Endothelial cell of umbilical vein (primary cell): ENCODE results near the gene ADAMTS12. TPM values are rescaled to one million over a fixed set of nuclear protein-coding genes. Genes with fewer than 3 reads are reported as not detected.

Source experiments
- BruUV-seq: library from RNA; stranded (reverse); fragments of 400-500 nt; replicated peaks from 2 replicates; lab custom pipeline; 2021; lab: Mats Ljungman, UMichigan
- CTCF ChIA-PET: fragments of 300-600, 350-600 bp; sonication (Branson Sonifier 250); formaldehyde crosslinking; loops from one replicate; lab custom pipeline; 2021; ENCODE audit warnings: antibody characterized with exemption, inconsistent platforms; lab: Charles Lee
- POLR2A ChIA-PET: fragments of 300-600, 350-600 bp; sonication (Branson Sonifier 250); formaldehyde crosslinking; loops from one replicate; lab custom pipeline; 2021; ENCODE audit warnings: antibody characterized with exemption, inconsistent platforms; lab: Charles Lee
- DNase-seq: peaks from one replicate; pipeline ENCODE4 v3.0.0-alpha.2; 2011; ENCODE audit warnings: low read depth, low spot score
- FAIRE-seq: peaks from 2 replicates; lab custom pipeline; 2011; peaks lifted over from hg19 to GRCh38; lab: Jason Lieb, UNC
- H2AFZ ChIP-seq: 2 replicates; pipeline ENCODE4 v1.6.0; 2012; ENCODE audit warnings: low read depth, low read length, control low read depth, inconsistent platforms
- H3K27ac ChIP-seq: 2 replicates; pipeline ENCODE4 v1.5.1; 2011; ENCODE audit warnings: low read depth, mild to moderate bottlenecking, control low read depth, low read length, moderate library complexity; ENCODE audit not compliant: insufficient read depth
- H3K27me3 ChIP-seq, 2 experiments: 2 replicates each; pipeline versions ENCODE4 v1.6.0 to v1.6.1; 2011; ENCODE audit warnings: low read length in 2 of 2, mixed read lengths in 1 of 2; ENCODE audit not compliant: control insufficient read depth in 2 of 2, insufficient read depth in 2 of 2
- H3K36me3 ChIP-seq, 2 experiments: 2 replicates in 1 of 2; 3 replicates in 1 of 2; pipeline ENCODE4 v1.5.1; 2011; ENCODE audit warnings: low read length in 2 of 2, mild to moderate bottlenecking in 1 of 2, moderate library complexity in 1 of 2; ENCODE audit not compliant: control insufficient read depth in 2 of 2, insufficient read depth in 2 of 2; ENCODE audit errors: extremely low read depth in 1 of 2
- H3K4me1 ChIP-seq: 3 replicates; pipeline ENCODE4 v1.5.1; 2011; ENCODE audit warnings: mild to moderate bottlenecking, low read length; ENCODE audit not compliant: control insufficient read depth, insufficient read depth; ENCODE audit errors: extremely low read depth
- H3K4me2 ChIP-seq: 2 replicates; pipeline ENCODE4 v1.6.1; 2011; ENCODE audit warnings: low read length, control low read depth, mixed read lengths; ENCODE audit not compliant: insufficient read depth
- H3K4me3 ChIP-seq, 3 experiments: fragments of 200-600 bp in 1 of 3; sonication (generic), shearing (Covaris generic) in 1 of 3; replicated peaks in 1 of 3; 2 replicates each; pipeline ENCODE4 v1.5.1; 2011 to 2016; ENCODE audit warnings: control low read depth in 3 of 3, low read length in 3 of 3, mild to moderate bottlenecking in 2 of 3, inconsistent platforms in 1 of 3, low read depth in 1 of 3, moderate library complexity in 1 of 3; ENCODE audit not compliant: insufficient read depth in 1 of 3
- H3K79me2 ChIP-seq: 2 replicates; pipeline ENCODE4 v1.6.0; 2012; ENCODE audit warnings: low read length, inconsistent platforms; ENCODE audit not compliant: control insufficient read depth, insufficient read depth
- H3K9ac ChIP-seq: replicated peaks from 2 replicates; pipeline ENCODE3; 2011; ENCODE audit warnings: low read length, control low read depth; ENCODE audit not compliant: insufficient read depth; ENCODE audit errors: extremely low read depth
- H3K9me1 ChIP-seq: replicated peaks from 3 replicates; pipeline ENCODE4 v1.6.0; 2011; ENCODE audit warnings: mild to moderate bottlenecking, low read length; ENCODE audit not compliant: control insufficient read depth, insufficient read depth; ENCODE audit errors: extremely low read depth
- H3K9me3 ChIP-seq: replicated peaks from 2 replicates; pipeline ENCODE4 v1.5.1; 2012; ENCODE audit warnings: low read length, inconsistent platforms; ENCODE audit not compliant: control insufficient read depth, insufficient read depth
- H4K20me1 ChIP-seq: replicated peaks from 2 replicates; pipeline ENCODE3; 2011; ENCODE audit warnings: mild to moderate bottlenecking, low read length; ENCODE audit not compliant: control insufficient read depth, insufficient read depth; ENCODE audit errors: extremely low read depth
- CTCF ChIP-seq, 2 donors: IDR thresholded peaks; 1 replicate in 1 of 2; 2 replicates in 1 of 2; pipeline ENCODE4 v1.5.1; 2011; ENCODE audit warnings: low read length in 2 of 2, mild to moderate bottlenecking in 2 of 2, moderate library complexity in 2 of 2, control low read depth in 1 of 2, inconsistent platforms in 1 of 2, low read depth in 1 of 2; ENCODE audit not compliant: insufficient read depth in 1 of 2; ENCODE audit errors: extremely low read depth in 1 of 2
- EZH2 ChIP-seq: IDR thresholded peaks from 2 replicates; pipeline ENCODE4 v1.6.1; 2012; ENCODE audit warnings: borderline replicate concordance, low read depth, mild to moderate bottlenecking, moderate library complexity, low read length, inconsistent platforms; ENCODE audit not compliant: severe bottlenecking
- FOS ChIP-seq: IDR thresholded peaks from 2 replicates; pipeline ENCODE4 v1.6.1; 2011; ENCODE audit warnings: mild to moderate bottlenecking, low read length, moderate library complexity, borderline replicate concordance; ENCODE audit not compliant: insufficient read depth
- GATA2 ChIP-seq: IDR thresholded peaks from 2 replicates; pipeline ENCODE4 v1.7.0; 2011; ENCODE audit warnings: low read depth, mild to moderate bottlenecking, moderate library complexity, mixed read lengths, low read length; ENCODE audit not compliant: insufficient read length, insufficient read depth
- JUN ChIP-seq: IDR thresholded peaks from 2 replicates; pipeline ENCODE4 v1.6.1; 2011; ENCODE audit warnings: borderline replicate concordance, low read depth; ENCODE audit not compliant: insufficient read length, insufficient read depth
- MAX ChIP-seq: IDR thresholded peaks from 2 replicates; pipeline ENCODE4 v1.6.1; 2011; ENCODE audit not compliant: insufficient read depth, insufficient read length
- MYC ChIP-seq: IDR thresholded peaks from one replicate; pipeline ENCODE4 v1.6.1; 2011; ENCODE audit warnings: mild to moderate bottlenecking, low read depth, low read length
- POLR2A ChIP-seq: IDR thresholded peaks from 2 replicates; pipeline ENCODE4 v1.6.1; 2012; ENCODE audit warnings: low read depth, mild to moderate bottlenecking, control low read depth, low read length
- POLR2AphosphoS5 ChIP-seq: IDR thresholded peaks from 2 replicates; pipeline ENCODE4 v1.6.1; 2012; ENCODE audit warnings: low read depth, mild to moderate bottlenecking, control low read depth, low read length, moderate library complexity; ENCODE audit not compliant: insufficient read depth
- dilution Hi-C: fragments of 300-500 bp; cut with MboI; formaldehyde crosslinking; loops from one replicate; pipeline ENCODE4 v1.15.0; 2019; ENCODE audit warnings: low sequenced_read_pairs; ENCODE audit not compliant: extremely low pct_ligation_motif_present
- intact Hi-C: fragments of 100-400 bp; cut with micrococcal nuclease; formaldehyde crosslinking; loops from one replicate; pipeline ENCODE4 v1.10.0; 2022
- polyA plus RNA-seq, 4 experiments: library from polyadenylated mRNA; depleted of rRNA in 3 of 4; stranded (reverse) in 3 of 4; unstranded in 1 of 4; fragments of >200 nt; gene quantifications; 2 replicates each; pipeline versions ENCODE4 v1.2.1 to v1.2.3, GENCODE V29; 2011 to 2012; ENCODE audit warnings: missing spikeins in 1 of 4
- total RNA-seq: library from RNA; stranded (reverse); gene quantifications from 2 replicates; pipeline ENCODE4 v1.2.3, GENCODE V29; 2021

ADAMTS12 gene
- total and polyA plus RNA-seq, 2 donors (not counting 3 experiments of a cell fraction or from before 2014, with no cell fraction given), result 0.88 TPM; not detected in 1

- DNase-seq (no peak), FAIRE-seq (no peak)
- dilution Hi-C loops, result no loop called here
- POLR2A ChIA-PET, result no interaction called here
- TF ChIP-seq MAX (no peak), MYC (no peak), POLR2AphosphoS5 (no peak), CTCF (IDR thresholded peaks at IDR 0.05; ENCODE audit: extremely low read depth in 1 of 2, insufficient read depth in 1 of 2, low read depth in 1 of 2, low read length in 2 of 2) (no peak)
- Histone ChIP-seq H3K27ac (no peak overlapping the region), H3K36me3 (no peaks in the 10 kb centered on the region), H3K79me2 (no peaks in the 10 kb centered on the region), H3K4me2 (no peak overlapping the region), H2AFZ (no peak overlapping the region), H3K27me3 (no peaks in the 10 kb centered on the region), H4K20me1 (no peaks in the 10 kb centered on the region), H3K9me3 (no peaks in the 10 kb centered on the region), H3K4me3 (no peak overlapping the region), H3K9me1 (no peaks in the 10 kb centered on the region), H3K4me1 (peaks cover 14% of the 10 kb centered on the region), H3K9ac (no peak overlapping the region)
- intact Hi-C loops, result no loop called here
- CTCF ChIA-PET, result interaction anchor here (1.0 kb wide), 1 partner anchor 104 kb away, joined by 3 read pairs; no protein-coding TSS in a partner anchor
- BruUV-seq, result no TSS peak
Measured at GRCh38 chr5:33831041-33831440, 60.7 kb downstream of the ADAMTS12 start.

GRCh38 chr5:33829430-33829829, 62.4 kb downstream of the ADAMTS12 start:
- Histone ChIP-seq H3K27ac (no peak overlapping the region), H4K20me1 (no peaks in the 10 kb centered on the region), H3K4me1 (peaks cover 14% of the 10 kb centered on the region), H3K27me3 (no peaks in the 10 kb centered on the region), H2AFZ (no peak overlapping the region), H3K4me3 (no peak overlapping the region), H3K4me2 (no peak overlapping the region), H3K9me1 (no peaks in the 10 kb centered on the region), H3K9me3 (no peaks in the 10 kb centered on the region), H3K79me2 (no peaks in the 10 kb centered on the region), H3K9ac (no peak overlapping the region), H3K36me3 (no peaks in the 10 kb centered on the region)
- ChIA-PET POLR2A (no interaction called here), CTCF (interaction anchor here (2.0 kb wide), 1 partner anchor 13 kb away, joined by 5 read pairs; no protein-coding TSS in a partner anchor)
- dilution Hi-C loops (no loop called here), intact Hi-C loops (no loop called here)
- FAIRE-seq, result no peak
- BruUV-seq, result no TSS peak
- no peak for TF ChIP-seq CTCF (IDR thresholded peaks at IDR 0.05; ENCODE audit: extremely low read depth in 1 of 2, insufficient read depth in 1 of 2, low read depth in 1 of 2, low read length in 2 of 2)
- TF ChIP-seq GATA2, result no peak
- TF ChIP-seq MYC, result no peak
- no peak for TF ChIP-seq EZH2
- no peak for TF ChIP-seq MAX
- TF ChIP-seq FOS, result no peak
- no peak for TF ChIP-seq POLR2AphosphoS5
- TF ChIP-seq POLR2A, result no peak
- no peak for TF ChIP-seq JUN
- DNase-seq, result no peak
